A549 (cell line): ENCODE measurements around the gene PLSCR3. TPM values are rescaled to one million over a fixed set of nuclear protein-coding genes. Genes with fewer than 3 reads are reported as not detected.

Source experiments
- ATAC-seq, 2 experiments: fragments of 200-7000 bp in 1 of 2; fragments of >200 bp in 1 of 2; cut with Nextera tagmentation in 1 of 2; cut with Tn5 transposase in 1 of 2; 3 replicates each; pipeline versions ENCODE4 v1.8.0 to v1.9.1; 2018 to 2020; ENCODE audit warnings: mild to moderate bottlenecking in 1 of 2, moderate library complexity in 1 of 2
- CTCF ChIA-PET: fragments of 300-600 bp; sonication (Branson Sonifier 250); formaldehyde crosslinking; extraction: SDS; loops from one replicate; lab custom pipeline; 2021; ENCODE audit warnings: antibody characterized with exemption, inconsistent platforms; lab: Yijun Ruan, JAX
- POLR2A ChIA-PET: fragments of 350-600 bp; formaldehyde crosslinking; extraction: SDS; loops from one replicate; lab custom pipeline; 2021; ENCODE audit warnings: antibody characterized with exemption, inconsistent platforms; lab: Yijun Ruan, JAX
- DNase-seq, 2 experiments: peaks; one replicate each; pipeline versions ENCODE4 v3.0.0 to v3.0.0-alpha.2; 2011 to 2016; ENCODE audit warnings: low read depth in 1 of 2, low spot score in 1 of 2
- FAIRE-seq: peaks from 2 replicates; lab custom pipeline; 2011; peaks lifted over from hg19 to GRCh38; lab: Jason Lieb, UNC
- H3K27ac ChIP-seq, 2 experiments: fragments of >200 bp; sonication (Bioruptor Twin); formaldehyde crosslinking; 3 replicates each; pipeline ENCODE4 v1.5.1; 2016 to 2017
- H3K4me1 ChIP-seq: fragments of >200 bp; sonication (Bioruptor Twin); formaldehyde crosslinking; 3 replicates; pipeline ENCODE4 v1.6.1; 2016
- H3K4me2 ChIP-seq: fragments of >200 bp; sonication (Bioruptor Twin); formaldehyde crosslinking; 3 replicates; pipeline ENCODE4 v1.6.1; 2016
- H3K4me3 ChIP-seq: fragments of >200 bp; sonication (Bioruptor Twin); formaldehyde crosslinking; 3 replicates; pipeline ENCODE4 v1.5.1; 2016
- H3K9me3 ChIP-seq: fragments of >200 bp; sonication (Bioruptor Twin); formaldehyde crosslinking; 3 replicates; pipeline ENCODE4 v1.6.1; 2016
- CBX2 ChIP-seq: fragments of 200-600 bp; sonication (generic); IDR thresholded peaks from 2 replicates; pipeline ENCODE4 v1.6.1; 2016; ENCODE audit warnings: low read depth, mild to moderate bottlenecking, borderline replicate concordance
- CBX8 ChIP-seq: fragments of 200-600 bp; sonication (generic); IDR thresholded peaks from 2 replicates; pipeline ENCODE4 v1.6.1; 2016
- CHD2 ChIP-seq: fragments of 150-350 bp; IDR thresholded peaks from 2 replicates; pipeline ENCODE4 v1.6.1; 2014; ENCODE audit warnings: low read length; ENCODE audit not compliant: partially characterized antibody
- EP300 ChIP-seq, 2 experiments: fragments of >200 bp; sonication (Bioruptor Twin); formaldehyde crosslinking; IDR thresholded peaks; 2 replicates in 1 of 2; 3 replicates in 1 of 2; pipeline ENCODE4 v1.6.1; 2016 to 2017
- HEYL ChIP-seq: fragments of 250-450 bp; sonication (Bioruptor Pico); IDR thresholded peaks from 2 replicates; pipeline ENCODE4 v1.8.0; 2021; ENCODE audit warnings: mild to moderate bottlenecking, moderate library complexity
- HOXB5 ChIP-seq: fragments of 250-450 bp; sonication (Bioruptor Pico); IDR thresholded peaks from 2 replicates; pipeline ENCODE4 v1.5.0; 2020; ENCODE audit warnings: mild to moderate bottlenecking, moderate library complexity
- JUNB ChIP-seq: fragments of >200 bp; sonication (Bioruptor Twin); formaldehyde crosslinking; IDR thresholded peaks from 2 replicates; pipeline ENCODE4 v1.6.1; 2016
- KDM1A ChIP-seq: fragments of 200-600 bp; sonication (generic); IDR thresholded peaks from 2 replicates; pipeline ENCODE4 v1.6.1; 2016; ENCODE audit warnings: low read depth, mild to moderate bottlenecking
- MYC ChIP-seq: IDR thresholded peaks from 2 replicates; pipeline ENCODE4 v1.6.1; 2012; ENCODE audit warnings: mild to moderate bottlenecking, inconsistent platforms, low read length, improper control_type of control experiment, borderline replicate concordance
- NFE2L2 ChIP-seq: fragments of 150-350 bp; conservative IDR thresholded peaks from 2 replicates; pipeline ENCODE4 v1.6.1; 2014; ENCODE audit warnings: low read length
- RCOR1 ChIP-seq: fragments of 150-350 bp; IDR thresholded peaks from 2 replicates; pipeline ENCODE4 v1.6.1; 2014; ENCODE audit warnings: antibody characterized with exemption, low read length, low read depth
- TFCP2L1 ChIP-seq: fragments of 250-450 bp; sonication (Bioruptor Pico); IDR thresholded peaks from 2 replicates; pipeline ENCODE4 v1.5.0; 2021; ENCODE audit warnings: mild to moderate bottlenecking
- TP53 ChIP-seq: fragments of 250-450 bp; sonication (Bioruptor Pico); IDR thresholded peaks from 2 replicates; pipeline ENCODE4 v1.5.0; 2021; ENCODE audit warnings: mild to moderate bottlenecking, moderate library complexity
- ZC3H11A ChIP-seq: fragments of 450-650 bp; IDR thresholded peaks from 2 replicates; pipeline ENCODE4 v1.6.1; 2014; ENCODE audit warnings: antibody characterized with exemption, mild to moderate bottlenecking
- ZFP36 ChIP-seq: fragments of 450-650 bp; IDR thresholded peaks from 2 replicates; pipeline ENCODE4 v1.6.1; 2014; ENCODE audit warnings: borderline replicate concordance; ENCODE audit not compliant: partially characterized antibody
- WGBS: methylation state at CpG from one replicate; pipeline ENCODE4 v1.1.6; 2017; ENCODE audit errors: missing lambda C conversion rate; 5-methylcytosine and 5-hydroxymethylcytosine counted together
- polyA plus RNA-seq, 4 experiments: library from polyadenylated mRNA; depleted of rRNA in 3 of 4; stranded (reverse); fragments of >200 nt; fragmentation: RNase III in 1 of 4; extraction: RNeasy Plus Mini Kit Qiagen cat#74134 plus additional on column Dnase treatment in 1 of 4; gene quantifications; 2 replicates in 3 of 4; 3 replicates in 1 of 4; pipeline ENCODE4 v1.2.3, GENCODE V29; 2011 to 2017
- TF ChIP-seq, protein P1 (sequence below): fragments of 250-450 bp; sonication (Bioruptor Pico); IDR thresholded peaks from 2 replicates; pipeline ENCODE4 v1.5.0; 2021; ENCODE audit warnings: mild to moderate bottlenecking, moderate library complexity, borderline replicate concordance
- TF ChIP-seq, protein P2 (sequence below): fragments of >200 bp; sonication (Bioruptor Twin); formaldehyde crosslinking; IDR thresholded peaks from 3 replicates; pipeline ENCODE4 v1.5.1; 2016
- TF ChIP-seq, protein P3 (sequence below): fragments of 200-600 bp; sonication (generic); IDR thresholded peaks from 2 replicates; pipeline ENCODE4 v1.6.1; 2016; ENCODE audit warnings: antibody characterized with exemption, mild to moderate bottlenecking, moderate library complexity

The PLSCR3 gene
- polyA plus RNA-seq, 2 of the 4 experiments (the other 2 are of a cell fraction), result 11.0 to 29.6 TPM

DNA sequence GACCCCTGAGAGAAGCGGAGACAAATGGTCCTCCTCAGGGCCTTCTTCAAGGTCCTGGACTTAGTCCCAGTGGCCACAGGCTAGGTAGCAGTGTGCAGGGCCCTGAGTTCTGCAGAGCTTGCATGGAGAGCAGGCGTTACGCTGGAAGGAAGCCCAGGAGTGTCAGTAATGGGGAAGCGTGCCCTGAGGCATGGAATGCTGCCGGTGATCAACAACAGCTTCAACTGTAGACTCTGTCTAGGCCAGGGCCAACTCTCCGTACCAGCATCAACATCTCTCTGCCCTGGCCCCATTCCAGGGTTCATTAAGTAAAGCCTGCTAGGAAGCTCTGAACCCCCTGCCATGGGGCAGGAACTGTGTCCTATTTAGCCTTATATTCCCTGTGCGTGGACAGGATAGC is 14.0 kb downstream of the PLSCR3 start:
- peak overlapping the region; percentile 46 for H3K4me3 ChIP-seq
- H3K4me2 ChIP-seq, result peak overlapping the region; percentile 69
- ChIA-PET CTCF (interaction anchor here (0.8 to 17.1 kb wide), 8 partner anchors 8 to 181 kb away, joined by 3 to 139 read pairs (median 4); partner anchors contain the start of genes KCTD11, NEURL4, SENP3 and TMEM95), POLR2A (interaction anchor here (2.0 to 2.1 kb wide), 2 partner anchors 14 to 24 kb away, joined by 7 to 8 read pairs; partner anchors contain the start of genes PLSCR3 and TMEM256)
- peak overlapping the region in 1 of 2 experiments; percentile 74; a peak in 4 of 6 replicates for H3K27ac ChIP-seq
- FAIRE-seq (no peak), ATAC-seq (no peak; a peak in 2 of 6 replicates), DNase-seq (no peak)
- peaks cover 20% of the 10 kb centered on the region for H3K9me3 ChIP-seq
- no peaks in the 10 kb centered on the region for H3K4me1 ChIP-seq
- 87% methylated on average over 7 of the region's 7 CpGs for WGBS
- TF ChIP-seq, protein P1, sequence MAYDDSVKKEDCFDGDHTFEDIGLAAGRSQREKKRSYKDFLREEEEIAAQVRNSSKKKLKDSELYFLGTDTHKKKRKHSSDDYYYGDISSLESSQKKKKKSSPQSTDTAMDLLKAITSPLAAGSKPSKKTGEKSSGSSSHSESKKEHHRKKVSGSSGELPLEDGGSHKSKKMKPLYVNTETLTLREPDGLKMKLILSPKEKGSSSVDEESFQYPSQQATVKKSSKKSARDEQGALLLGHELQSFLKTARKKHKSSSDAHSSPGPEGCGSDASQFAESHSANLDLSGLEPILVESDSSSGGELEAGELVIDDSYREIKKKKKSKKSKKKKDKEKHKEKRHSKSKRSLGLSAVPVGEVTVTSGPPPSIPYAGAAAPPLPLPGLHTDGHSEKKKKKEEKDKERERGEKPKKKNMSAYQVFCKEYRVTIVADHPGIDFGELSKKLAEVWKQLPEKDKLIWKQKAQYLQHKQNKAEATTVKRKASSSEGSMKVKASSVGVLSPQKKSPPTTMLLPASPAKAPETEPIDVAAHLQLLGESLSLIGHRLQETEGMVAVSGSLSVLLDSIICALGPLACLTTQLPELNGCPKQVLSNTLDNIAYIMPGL, result no peak

DNA sequence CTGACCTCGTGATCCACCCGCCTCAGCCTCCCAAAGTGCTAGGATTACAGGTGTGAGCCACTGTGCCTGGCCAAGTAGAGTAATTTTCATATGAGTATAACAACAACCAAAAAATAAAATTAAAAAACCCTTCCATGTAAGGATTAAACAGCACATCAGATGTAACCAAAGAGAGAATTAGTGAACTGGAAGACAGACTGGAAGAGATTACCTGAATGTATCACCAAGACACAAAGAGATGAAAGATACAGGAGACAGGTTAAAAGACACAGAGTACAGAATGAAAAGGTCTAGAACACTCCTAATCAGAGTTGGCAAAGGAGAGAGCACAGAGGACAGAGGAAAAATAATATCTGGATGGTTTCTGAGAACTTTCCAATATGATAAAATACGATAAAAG is 15.2 kb downstream of the PLSCR3 start:
- Histone ChIP-seq H3K4me3 (no peak overlapping the region), H3K4me2 (no peak overlapping the region), H3K4me1 (no peaks in the 10 kb centered on the region), H3K9me3 (peaks cover 20% of the 10 kb centered on the region)
- ATAC-seq (no peak), FAIRE-seq (no peak)
- POLR2A ChIA-PET, result no interaction called here
- TF ChIP-seq KDM1A (peak; percentile 69), HEYL (0 out of 2 replicates have a peak, but pooled peaks have one; percentile 25), CHD2 (no peak)
- TF ChIP-seq, all 56 proteins: peak for 2
- DNase-seq, result no peak
- CTCF ChIA-PET, result interaction anchor here (0.7 to 17.1 kb wide), 4 partner anchors 16 to 60 kb away, joined by 4 to 139 read pairs (median 4); partner anchors contain the start of genes FGF11, KCTD11 and TMEM95
- H3K27ac ChIP-seq, result no peak overlapping the region
- WGBS, result 90% methylated on average over 3 of the region's 3 CpGs

DNA sequence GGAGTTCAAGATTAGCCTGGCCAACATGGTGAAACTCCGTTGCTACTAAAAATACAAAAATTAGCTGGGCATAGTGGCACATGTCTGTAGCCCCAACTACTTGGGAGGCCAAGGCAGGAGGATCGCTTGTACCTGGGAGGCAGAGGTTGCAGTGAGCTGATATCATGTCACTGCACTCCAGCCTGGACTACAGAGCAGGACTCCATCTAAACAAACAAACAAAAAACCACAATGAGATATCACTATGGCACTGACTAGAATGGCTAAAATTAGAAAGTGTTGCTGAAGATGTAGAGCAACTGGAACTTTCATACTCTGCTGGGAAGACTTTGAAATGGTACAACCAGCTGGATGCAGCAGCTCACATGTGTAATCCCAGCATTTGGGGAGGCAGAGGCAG is 20.0 kb downstream of the PLSCR3 start:
- Histone ChIP-seq H3K9me3 (peaks cover 9% of the 10 kb centered on the region; the same call in 2 of the 3 replicates), H3K27ac (no peak overlapping the region), H3K4me3 (no peak overlapping the region), H3K4me2 (no peak overlapping the region), H3K4me1 (no peaks in the 10 kb centered on the region)
- TF ChIP-seq TFCP2L1 (CRISPR knock-in tag), result no peak
- no peak for TF ChIP-seq ZC3H11A
- no peak for TF ChIP-seq CBX2
- no peak for TF ChIP-seq ZFP36
- no peak for TF ChIP-seq CBX8
- TF ChIP-seq, protein P2, sequence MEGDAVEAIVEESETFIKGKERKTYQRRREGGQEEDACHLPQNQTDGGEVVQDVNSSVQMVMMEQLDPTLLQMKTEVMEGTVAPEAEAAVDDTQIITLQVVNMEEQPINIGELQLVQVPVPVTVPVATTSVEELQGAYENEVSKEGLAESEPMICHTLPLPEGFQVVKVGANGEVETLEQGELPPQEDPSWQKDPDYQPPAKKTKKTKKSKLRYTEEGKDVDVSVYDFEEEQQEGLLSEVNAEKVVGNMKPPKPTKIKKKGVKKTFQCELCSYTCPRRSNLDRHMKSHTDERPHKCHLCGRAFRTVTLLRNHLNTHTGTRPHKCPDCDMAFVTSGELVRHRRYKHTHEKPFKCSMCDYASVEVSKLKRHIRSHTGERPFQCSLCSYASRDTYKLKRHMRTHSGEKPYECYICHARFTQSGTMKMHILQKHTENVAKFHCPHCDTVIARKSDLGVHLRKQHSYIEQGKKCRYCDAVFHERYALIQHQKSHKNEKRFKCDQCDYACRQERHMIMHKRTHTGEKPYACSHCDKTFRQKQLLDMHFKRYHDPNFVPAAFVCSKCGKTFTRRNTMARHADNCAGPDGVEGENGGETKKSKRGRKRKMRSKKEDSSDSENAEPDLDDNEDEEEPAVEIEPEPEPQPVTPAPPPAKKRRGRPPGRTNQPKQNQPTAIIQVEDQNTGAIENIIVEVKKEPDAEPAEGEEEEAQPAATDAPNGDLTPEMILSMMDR, result no peak
- no peak for TF ChIP-seq RCOR1
- TF ChIP-seq NFE2L2, result no peak
- no peak for TF ChIP-seq HOXB5 (CRISPR knock-in tag)
- TF ChIP-seq JUNB, result no peak
- no peak for TF ChIP-seq MYC
- TF ChIP-seq, protein P3, sequence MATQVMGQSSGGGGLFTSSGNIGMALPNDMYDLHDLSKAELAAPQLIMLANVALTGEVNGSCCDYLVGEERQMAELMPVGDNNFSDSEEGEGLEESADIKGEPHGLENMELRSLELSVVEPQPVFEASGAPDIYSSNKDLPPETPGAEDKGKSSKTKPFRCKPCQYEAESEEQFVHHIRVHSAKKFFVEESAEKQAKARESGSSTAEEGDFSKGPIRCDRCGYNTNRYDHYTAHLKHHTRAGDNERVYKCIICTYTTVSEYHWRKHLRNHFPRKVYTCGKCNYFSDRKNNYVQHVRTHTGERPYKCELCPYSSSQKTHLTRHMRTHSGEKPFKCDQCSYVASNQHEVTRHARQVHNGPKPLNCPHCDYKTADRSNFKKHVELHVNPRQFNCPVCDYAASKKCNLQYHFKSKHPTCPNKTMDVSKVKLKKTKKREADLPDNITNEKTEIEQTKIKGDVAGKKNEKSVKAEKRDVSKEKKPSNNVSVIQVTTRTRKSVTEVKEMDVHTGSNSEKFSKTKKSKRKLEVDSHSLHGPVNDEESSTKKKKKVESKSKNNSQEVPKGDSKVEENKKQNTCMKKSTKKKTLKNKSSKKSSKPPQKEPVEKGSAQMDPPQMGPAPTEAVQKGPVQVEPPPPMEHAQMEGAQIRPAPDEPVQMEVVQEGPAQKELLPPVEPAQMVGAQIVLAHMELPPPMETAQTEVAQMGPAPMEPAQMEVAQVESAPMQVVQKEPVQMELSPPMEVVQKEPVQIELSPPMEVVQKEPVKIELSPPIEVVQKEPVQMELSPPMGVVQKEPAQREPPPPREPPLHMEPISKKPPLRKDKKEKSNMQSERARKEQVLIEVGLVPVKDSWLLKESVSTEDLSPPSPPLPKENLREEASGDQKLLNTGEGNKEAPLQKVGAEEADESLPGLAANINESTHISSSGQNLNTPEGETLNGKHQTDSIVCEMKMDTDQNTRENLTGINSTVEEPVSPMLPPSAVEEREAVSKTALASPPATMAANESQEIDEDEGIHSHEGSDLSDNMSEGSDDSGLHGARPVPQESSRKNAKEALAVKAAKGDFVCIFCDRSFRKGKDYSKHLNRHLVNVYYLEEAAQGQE, result no peak
- TF ChIP-seq TP53 (CRISPR knock-in tag), result no peak
- TF ChIP-seq HEYL, result no peak
- TF ChIP-seq EP300 (IDR thresholded peaks at IDR 0.05), result no peak
- WGBS, result 73% methylated on average over 2 of the region's 2 CpGs
- ChIA-PET CTCF (interaction anchor here (1.5 to 12.6 kb wide), 5 partner anchors 9 to 186 kb away, joined by 3 to 154 read pairs (median 5); partner anchors contain the start of genes KCTD11 and TMEM95), POLR2A (no interaction called here)
- ATAC-seq (peak in 1 of 2 experiments; percentile 50; a peak in 2 of 6 replicates), FAIRE-seq (no peak), DNase-seq (no peak)
